Lower leg skin (tissue), 3 donors: Measurements from ENCODE around the gene ANO9.

Experiments used
- POLR2A ChIP-seq, 2 donors: fragments of 450-650 bp; IDR thresholded peaks; one replicate each; pipeline ENCODE4 v1.6.1; 2016 to 2017; ENCODE audit warnings: antibody characterized with exemption in 2 of 2, mild to moderate bottlenecking in 1 of 2, moderate library complexity in 1 of 2
- TF ChIP-seq, protein P1 (sequence below), 3 donors: fragments of 450-650 bp; IDR thresholded peaks; one replicate each; pipeline ENCODE4 v1.5.1; 2016; ENCODE audit warnings: antibody characterized with exemption in 3 of 3, mild to moderate bottlenecking in 3 of 3, moderate library complexity in 2 of 3

DNA sequence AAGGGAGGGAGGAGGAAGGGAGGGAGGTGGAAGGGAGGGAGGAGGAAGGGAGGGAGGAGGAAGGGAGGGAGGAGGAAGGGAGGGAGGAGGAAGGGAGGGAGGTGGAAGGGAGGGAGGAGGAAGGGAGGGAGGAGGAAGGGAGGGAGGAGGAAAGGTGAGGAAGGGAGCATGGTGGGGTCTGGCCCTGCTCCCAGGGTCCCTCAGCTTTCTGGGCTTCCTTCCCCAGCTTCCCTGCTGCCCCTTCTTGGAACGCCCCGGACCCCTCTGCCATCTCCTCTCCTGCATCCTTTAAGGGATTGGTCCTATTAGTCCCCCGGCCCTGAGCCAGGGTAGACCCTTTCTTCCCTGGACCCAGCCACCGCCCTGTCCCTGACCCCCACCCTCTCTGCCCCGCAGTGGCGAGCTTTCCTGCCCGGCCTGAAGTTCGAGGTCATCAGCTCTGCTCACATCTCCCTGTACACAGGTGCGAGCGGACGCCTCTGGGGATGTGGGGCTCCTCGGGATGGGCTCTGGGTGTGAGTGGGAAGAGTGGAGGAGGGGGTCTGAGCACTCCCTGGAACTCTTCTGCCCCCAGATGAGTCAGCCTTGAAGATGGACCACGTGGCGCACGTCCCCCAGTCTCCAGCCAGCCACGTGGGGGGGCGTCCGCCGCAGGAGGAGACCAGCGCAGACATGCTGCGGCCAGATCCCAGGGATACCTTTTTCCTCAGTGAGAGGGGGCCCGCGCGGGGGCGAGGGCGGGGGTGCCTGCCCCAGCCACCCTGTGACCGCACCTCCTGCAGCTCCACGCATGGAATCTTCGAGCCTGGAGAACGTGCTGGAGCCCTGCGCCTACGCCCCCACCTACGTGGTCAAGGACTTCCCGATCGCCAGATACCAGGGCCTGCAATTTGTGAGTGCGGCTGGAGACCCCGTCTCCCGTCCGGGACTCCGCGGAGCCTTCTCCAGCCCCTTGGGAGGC is 66.5 kb downstream of the ANO9 start:
- TF ChIP-seq, protein P1, sequence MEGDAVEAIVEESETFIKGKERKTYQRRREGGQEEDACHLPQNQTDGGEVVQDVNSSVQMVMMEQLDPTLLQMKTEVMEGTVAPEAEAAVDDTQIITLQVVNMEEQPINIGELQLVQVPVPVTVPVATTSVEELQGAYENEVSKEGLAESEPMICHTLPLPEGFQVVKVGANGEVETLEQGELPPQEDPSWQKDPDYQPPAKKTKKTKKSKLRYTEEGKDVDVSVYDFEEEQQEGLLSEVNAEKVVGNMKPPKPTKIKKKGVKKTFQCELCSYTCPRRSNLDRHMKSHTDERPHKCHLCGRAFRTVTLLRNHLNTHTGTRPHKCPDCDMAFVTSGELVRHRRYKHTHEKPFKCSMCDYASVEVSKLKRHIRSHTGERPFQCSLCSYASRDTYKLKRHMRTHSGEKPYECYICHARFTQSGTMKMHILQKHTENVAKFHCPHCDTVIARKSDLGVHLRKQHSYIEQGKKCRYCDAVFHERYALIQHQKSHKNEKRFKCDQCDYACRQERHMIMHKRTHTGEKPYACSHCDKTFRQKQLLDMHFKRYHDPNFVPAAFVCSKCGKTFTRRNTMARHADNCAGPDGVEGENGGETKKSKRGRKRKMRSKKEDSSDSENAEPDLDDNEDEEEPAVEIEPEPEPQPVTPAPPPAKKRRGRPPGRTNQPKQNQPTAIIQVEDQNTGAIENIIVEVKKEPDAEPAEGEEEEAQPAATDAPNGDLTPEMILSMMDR (IDR thresholded peaks at IDR 0.05), result no peak
- TF ChIP-seq POLR2A (IDR thresholded peaks at IDR 0.05), result no peak
